GM19035 (cell line): ENCODE data around the gene ST3GAL2.
"Not testable (repeated sequence)": the region's sequence is repeated elsewhere in the genome, so short reads cannot be mapped to it uniquely, and the experiment has no call there.

Source experiments
- ATAC-seq: cut with Tn5 transposase; IDR thresholded peaks from one replicate; pipeline ENCODE4 v1.9.1; 2021; ENCODE audit not compliant: unreplicated experiment

Gene ST3GAL2

GRCh38 chr16:70391881-70392481 is 46.9 kb downstream of the ST3GAL2 start:
- no peak for ATAC-seq

- no peak for ATAC-seq
Observed at GRCh38 chr16:70391446-70391845, 47.5 kb downstream of the ST3GAL2 start.

GRCh38 chr16:70390774-70391173 is 48.1 kb downstream of the ST3GAL2 start:
- no peak for ATAC-seq

- ATAC-seq: no peak
Observed at GRCh38 chr16:70388006-70388680, 50.8 kb downstream of the ST3GAL2 start.

- ATAC-seq: not testable (repeated sequence)
Observed at GRCh38 chr16:70386289-70386986, 52.5 kb downstream of the ST3GAL2 start.

GRCh38 chr16:70383421-70383960 is 55.4 kb downstream of the ST3GAL2 start:
- no peak for ATAC-seq

- ATAC-seq: no peak
Observed at GRCh38 chr16:70381604-70382342, 57.1 kb downstream of the ST3GAL2 start.

- peak; percentile 87 for ATAC-seq
Observed at GRCh38 chr16:70380919-70381603, 57.8 kb downstream of the ST3GAL2 start.

GRCh38 chr16:70380248-70380918 is 58.5 kb downstream of the ST3GAL2 start:
- ATAC-seq: peak; percentile 16

- no peak for ATAC-seq
Observed at GRCh38 chr16:70378869-70379493, 59.9 kb downstream of the ST3GAL2 start.

- ATAC-seq: no peak
Observed at GRCh38 chr16:70377782-70378181, 61.1 kb downstream of the ST3GAL2 start.

- no peak for ATAC-seq
Observed at GRCh38 chr16:70375636-70376611, 63.0 kb downstream of the ST3GAL2 start.

GRCh38 chr16:70374213-70374612 is 64.7 kb downstream of the ST3GAL2 start:
- no peak for ATAC-seq

- ATAC-seq: no peak
Observed at GRCh38 chr16:70372921-70373728, 65.8 kb downstream of the ST3GAL2 start.

- ATAC-seq: no peak
Observed at GRCh38 chr16:70370924-70371323, 68.0 kb downstream of the ST3GAL2 start.

- not testable (repeated sequence) for ATAC-seq
Observed at GRCh38 chr16:70370145-70370544, 68.8 kb downstream of the ST3GAL2 start.

- no peak for ATAC-seq
Observed at GRCh38 chr16:70364399-70364798, 74.5 kb downstream of the ST3GAL2 start.

GRCh38 chr16:70359552-70359951 is 79.3 kb downstream of the ST3GAL2 start:
- ATAC-seq: no peak
